ENCODE data around the gene LRRN4CL.
A peak's percentile ranks its signal among the peaks of the same experiment; 100 is the strongest.
"Not testable (repeated sequence)": the region's sequence is repeated elsewhere in the genome, so short reads cannot be mapped to it uniquely, and the experiment has no call there.

The LRRN4CL gene

DNA sequence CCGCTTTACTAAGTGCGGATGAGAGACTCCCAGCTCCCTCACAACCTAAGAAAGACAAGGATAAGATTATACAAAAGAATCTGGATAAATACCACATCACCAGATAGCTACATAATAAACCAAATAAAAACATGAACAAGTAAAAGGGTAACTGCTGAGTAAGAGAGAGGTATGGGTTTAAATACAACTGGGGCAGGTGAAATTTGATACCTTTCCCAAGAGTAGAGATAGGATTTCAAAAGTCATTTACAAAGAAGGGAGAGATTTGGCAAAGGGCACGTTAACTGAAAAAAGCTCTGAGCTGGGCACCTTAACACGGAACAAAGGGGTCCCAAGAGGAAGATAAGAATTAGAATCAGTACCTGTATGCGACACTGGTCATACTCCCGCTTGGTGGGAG is 12.2 kb downstream of the LRRN4CL start:
- no peak for DNase-seq

- DNase-seq = no peak
Observed at GRCh38 chr11:62676698-62677097, 12.6 kb downstream of the LRRN4CL start.

GRCh38 chr11:62675415-62675814 is 13.9 kb downstream of the LRRN4CL start:
- not testable (repeated sequence) for DNase-seq

DNA sequence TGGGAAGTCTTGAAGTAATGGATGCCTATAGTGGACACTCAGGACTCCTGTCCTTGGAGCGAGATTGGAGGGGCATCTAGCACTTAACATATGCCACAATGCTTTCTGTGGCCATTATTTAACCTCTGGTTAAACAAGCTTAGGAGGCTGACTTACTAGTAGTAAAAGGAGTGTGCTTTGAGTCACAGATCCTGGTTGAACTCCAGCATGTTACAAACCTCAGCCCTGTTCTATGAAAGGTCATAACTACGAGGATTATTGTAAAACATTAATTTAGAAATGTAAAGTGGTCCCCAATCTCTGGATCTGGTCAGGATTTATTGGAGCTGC is 16.2 kb downstream of the LRRN4CL start:
- no peak for DNase-seq

- peak in 55 of 56 donors; percentile 27 to 88 (median 72) for DNase-seq
Observed at GRCh38 chr11:62671608-62672389, 17.5 kb downstream of the LRRN4CL start, which contains the start of the genes LBHD1 and UQCC3. Gene LBHD1, minus strand, starts transcription at chr11:62672267. Its CDS starts 2,236 bp downstream, at chr11:62670031. Gene UQCC3, plus strand, starts transcription at chr11:62671673. Its CDS starts 73 bp downstream, at chr11:62671746.

DNA sequence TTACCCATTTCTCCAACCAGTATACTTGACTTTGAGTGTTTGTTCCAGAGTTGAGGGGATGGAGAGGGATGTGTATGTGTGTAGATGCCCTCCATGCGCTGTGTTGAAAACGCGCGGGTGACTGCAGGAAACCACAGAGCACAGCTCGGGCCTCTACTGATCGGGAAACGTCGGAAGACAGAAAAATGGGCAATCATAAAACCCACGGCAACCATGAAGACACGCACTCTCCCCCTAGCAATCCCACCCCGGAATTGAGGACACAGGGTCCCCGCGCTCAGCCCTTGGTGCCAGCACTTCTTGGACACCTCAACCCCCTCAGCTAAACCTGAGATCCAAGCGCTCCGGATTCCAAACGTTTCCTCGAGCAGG is 18.1 kb downstream of the LRRN4CL start:
- DNase-seq = no peak

- no peak for DNase-seq
Observed at GRCh38 chr11:62669420-62670161, 19.7 kb downstream of the LRRN4CL start.

DNA sequence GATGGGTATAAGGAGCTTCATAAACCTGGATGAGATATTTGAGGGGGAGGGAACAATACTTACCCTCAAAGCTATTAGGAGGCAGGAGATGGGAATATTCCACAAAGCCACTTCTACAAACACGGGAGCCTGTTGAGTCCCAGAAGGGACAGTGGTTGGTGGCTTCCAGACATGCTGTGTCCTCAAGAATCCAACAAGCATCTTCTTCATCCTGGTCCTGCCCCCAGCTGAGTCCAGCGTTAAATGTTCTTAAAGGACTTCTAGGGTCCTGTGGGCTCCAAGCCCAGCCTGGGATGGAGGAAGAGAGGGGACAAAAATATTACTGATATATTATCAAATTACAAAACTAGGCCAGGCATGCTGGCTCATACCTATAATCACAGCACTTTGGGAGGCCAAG is 21.9 kb downstream of the LRRN4CL start:
- no peak for DNase-seq

DNA sequence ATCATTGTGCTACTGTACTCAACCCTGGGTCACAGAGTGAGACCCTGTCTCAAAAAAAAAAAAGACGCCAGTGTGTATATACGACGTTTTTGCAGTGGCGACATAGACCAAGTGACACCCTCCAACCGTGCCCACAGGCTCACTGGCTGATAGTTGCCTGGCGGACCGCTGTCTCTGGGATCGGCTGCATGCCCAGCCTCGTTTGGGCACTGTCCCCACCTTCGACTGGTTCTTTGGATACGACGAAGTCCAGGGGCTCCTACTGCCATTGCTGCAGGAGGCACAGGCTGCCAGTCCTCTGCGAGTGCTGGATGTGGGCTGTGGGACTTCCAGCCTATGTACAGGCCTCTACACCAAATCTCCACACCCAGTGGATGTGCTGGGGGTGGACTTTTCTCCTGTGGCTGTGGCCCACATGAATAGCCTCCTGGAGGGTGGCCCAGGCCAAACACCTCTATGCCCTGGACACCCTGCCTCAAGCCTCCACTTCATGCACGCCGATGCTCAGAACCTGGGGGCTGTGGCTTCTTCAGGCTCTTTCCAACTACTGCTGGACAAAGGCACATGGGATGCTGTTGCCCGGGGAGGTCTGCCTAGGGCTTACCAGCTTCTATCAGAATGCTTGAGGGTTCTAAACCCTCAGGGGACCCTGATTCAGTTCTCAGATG is 22.9 kb downstream of the LRRN4CL start:
- no peak for DNase-seq

DNA sequence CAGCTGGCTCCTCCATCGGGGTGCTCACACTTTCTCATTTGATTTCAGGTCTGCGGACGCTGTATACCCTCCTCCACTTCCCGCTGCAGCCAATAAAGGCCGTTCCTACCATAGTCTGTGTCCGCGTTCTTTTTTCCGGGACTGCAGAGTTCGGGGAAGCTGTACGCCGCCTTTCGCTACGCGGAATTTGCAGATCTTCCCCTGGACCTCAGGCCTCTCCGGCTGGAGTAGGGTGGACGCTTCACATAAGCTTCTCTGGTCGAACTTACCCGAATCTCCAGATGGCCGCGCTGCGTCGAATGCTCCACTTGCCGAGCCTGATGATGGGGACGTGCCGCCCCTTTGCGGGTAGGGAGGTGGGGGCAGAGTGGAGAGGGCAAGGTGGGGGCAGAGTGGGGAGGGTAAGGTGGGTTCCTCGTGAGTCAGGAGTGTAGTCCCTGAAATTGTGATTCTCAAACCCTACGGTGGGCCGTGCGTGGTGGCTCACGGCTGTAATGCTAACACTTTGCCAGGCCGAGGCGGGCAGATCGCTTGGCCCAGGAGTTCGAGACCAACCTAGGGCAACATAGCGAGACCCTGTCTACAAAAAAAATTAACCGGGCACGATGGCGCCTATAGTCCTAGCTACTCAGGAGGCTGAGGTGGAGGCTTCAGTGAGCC is 23.6 kb downstream of the LRRN4CL start:
- DNase-seq = peak in 26 of 56 donors; percentile 20 to 71 (median 53)

DNA sequence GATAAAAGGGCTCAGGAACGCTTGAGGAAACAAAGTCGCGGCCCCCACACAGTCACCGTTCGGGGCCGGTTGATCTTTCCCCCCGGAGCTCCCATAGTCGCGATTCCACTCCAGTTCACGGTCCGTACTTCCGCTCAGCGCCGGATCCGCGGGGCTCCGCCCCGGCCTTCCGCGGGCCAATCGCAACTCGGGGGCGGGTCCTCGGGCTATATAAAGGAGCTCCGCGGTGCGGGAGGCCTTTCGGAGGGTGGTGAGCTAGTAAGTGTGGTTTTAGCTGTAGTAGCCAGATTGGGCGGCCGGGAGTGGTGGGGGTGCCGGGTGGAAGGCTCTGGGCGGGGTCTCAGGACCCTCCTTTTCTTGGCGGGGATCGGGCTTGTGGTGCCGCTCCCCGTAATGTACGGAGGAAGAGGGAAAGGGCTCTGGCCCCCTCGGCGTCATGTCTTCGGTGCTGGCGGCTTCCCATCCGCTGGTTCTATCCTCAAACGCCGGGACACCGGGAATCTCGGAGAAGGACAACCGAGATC is 24.2 kb downstream of the LRRN4CL start, which contains the start of the genes C11orf98 and CSKMT:
TSS of gene C11orf98 (minus strand) at position 136 of the 524 bp plus-strand sequence. CDS start at position 95, 41 bp downstream.
TSS of gene CSKMT (plus strand) at position 238 of the 524 bp plus-strand sequence. CDS start 568 bp downstream, outside the sequence.
- DNase-seq = peak; percentile 21 to 97 (median 92)

- peak in 9 of 56 donors; percentile 40 to 72 (median 57) for DNase-seq
Observed at GRCh38 chr11:62664405-62665074, 24.8 kb downstream of the LRRN4CL start.

- no peak for DNase-seq
Observed at GRCh38 chr11:62656796-62657429, 32.4 kb downstream of the LRRN4CL start.

GRCh38 chr11:62654297-62654696 is 35.0 kb downstream of the LRRN4CL start:
- no peak for DNase-seq

GRCh38 chr11:62652161-62653006 is 36.9 kb downstream of the LRRN4CL start:
- peak in 2 of 56 donors; percentile 43 to 53 for DNase-seq

DNA sequence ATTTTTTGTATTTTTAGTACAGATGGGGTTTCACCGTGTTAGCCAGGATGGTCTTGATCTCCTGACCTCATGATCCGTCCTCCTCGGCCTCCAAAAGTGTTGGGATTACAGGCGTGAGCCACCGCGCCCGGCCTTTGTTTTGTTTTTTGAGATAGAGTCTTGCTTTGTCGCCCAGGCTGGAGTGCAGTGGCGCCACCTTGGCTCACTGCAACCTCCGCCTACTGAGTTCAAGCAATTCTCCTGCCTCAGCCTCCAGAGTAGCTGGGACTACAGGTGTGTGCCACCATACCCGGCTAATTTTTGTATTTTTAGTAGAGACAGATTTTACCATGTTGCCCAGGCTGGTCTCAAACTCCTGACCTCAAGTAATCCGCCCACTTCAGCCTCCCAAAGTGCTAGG is 39.0 kb downstream of the LRRN4CL start:
- not testable (repeated sequence) for DNase-seq

GRCh38 chr11:62649486-62649885 is 39.8 kb downstream of the LRRN4CL start:
- DNase-seq = no peak

DNA sequence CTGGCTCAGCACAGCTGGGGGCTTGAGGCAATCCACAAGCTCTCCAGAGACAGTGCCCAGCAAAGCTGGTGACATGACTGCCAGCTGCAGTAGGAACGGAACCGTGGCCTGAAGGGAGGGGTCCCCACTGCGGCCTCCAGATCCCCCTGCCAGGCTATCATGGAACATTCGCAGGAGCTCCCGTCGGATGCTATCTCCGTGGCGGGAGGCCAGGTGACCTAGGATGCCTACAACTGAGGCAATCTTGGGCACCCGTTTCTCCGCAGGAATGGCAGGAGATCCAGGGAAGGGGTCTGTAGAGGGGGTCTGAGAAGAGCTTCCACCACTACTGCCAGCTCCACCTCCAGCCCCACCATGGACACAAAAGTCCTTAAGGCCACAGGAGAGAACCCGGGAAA is 40.4 kb downstream of the LRRN4CL start:
- no peak for DNase-seq
